ENCODE results near the gene OCLN. TPM values are rescaled to one million over a fixed set of nuclear protein-coding genes. Genes with fewer than 3 reads are reported as not detected.
"Not testable (repeated sequence)": the region's sequence is repeated elsewhere in the genome, so short reads cannot be mapped to it uniquely, and the experiment has no call there.

OCLN gene
- total RNA-seq (under 1 TPM; 0.17 to 0.58 (median 0.33) TPM), polyA plus RNA-seq (under 1 TPM; 0.06 to 0.44 (median 0.14) TPM)
- long read RNA-seq, donor 1 = 0 reads
- long read RNA-seq, donor 2 = 0 reads

- Histone ChIP-seq H3K27ac (no peak within 1 kb of the TSS), H3K27me3 (ENCODE audit: insufficient read depth in 3 of 3, low read length in 2 of 3) (peaks cover 0 to 67% (median 14%) of the 10 kb centered on the region in 3 donors), H3K36me3 (ENCODE audit: insufficient read depth in 1 of 2, low read depth in 1 of 2) (no peaks in the 10 kb centered on the region), H3K9me3 (no peaks in the 10 kb centered on the region), H3K4me1 (no peaks in the 10 kb centered on the region), H3K4me3 (peak within 1 kb of the TSS; percentile 70)
- intact Hi-C loops (cut with DNase I) = no loop called here
- TF ChIP-seq CTCF (IDR thresholded peaks at IDR 0.05) = no peak
- WGBS, 3 donors = 0 to 1% (median 1%) methylated on average over 44 to 56 of the region's 56 CpGs
- ATAC-seq = peak in 3 of 4 donors; percentile 19 to 49 (median 29)
- no peak for DNase-seq
Observed at GRCh38 chr5:69492391-69492922, at the start of gene OCLN. TSS of gene OCLN (plus strand) at chr5:69492790. CDS start at chr5:69504245, 11,455 bp downstream.

GRCh38 chr5:69444127-69444754, 48.3 kb upstream of the OCLN start:
- ATAC-seq = no peak
- intact Hi-C loops (cut with DNase I) = no loop called here
- no peak for DNase-seq
- Histone ChIP-seq H3K27me3 (ENCODE audit: insufficient read depth in 3 of 3, low read length in 2 of 3) (no peaks in the 10 kb centered on the region), H3K36me3 (ENCODE audit: insufficient read depth in 1 of 2, low read depth in 1 of 2) (no peaks in the 10 kb centered on the region), H3K27ac (no peak overlapping the region), H3K4me1 (no peaks in the 10 kb centered on the region), H3K9me3 (no peaks in the 10 kb centered on the region), H3K4me3 (no peak overlapping the region)
- WGBS, 3 donors = 84 to 85% (median 85%) methylated on average over 7 of the region's 7 CpGs
- no peak for TF ChIP-seq CTCF (IDR thresholded peaks at IDR 0.05)

- H3K36me3 ChIP-seq (ENCODE audit: insufficient read depth in 1 of 2, low read depth in 1 of 2) = no peaks in the 10 kb centered on the region
- no peaks in the 10 kb centered on the region for H3K4me1 ChIP-seq
- ATAC-seq (no peak), DNase-seq (no peak)
- no peak overlapping the region for H3K4me3 ChIP-seq
- no peaks in the 10 kb centered on the region for H3K27me3 ChIP-seq (ENCODE audit: insufficient read depth in 3 of 3, low read length in 2 of 3)
- H3K9me3 ChIP-seq = no peaks in the 10 kb centered on the region
- no peak for TF ChIP-seq CTCF (IDR thresholded peaks at IDR 0.05)
- 85 to 88% (median 85%) methylated on average over 8 of the region's 8 CpGs for WGBS, 3 donors
- intact Hi-C loops (cut with DNase I) = no loop called here
- no peak overlapping the region for H3K27ac ChIP-seq
Observed at GRCh38 chr5:69449511-69449910, 43.1 kb upstream of the OCLN start.

GRCh38 chr5:69450116-69450515, 42.5 kb upstream of the OCLN start:
- no peaks in the 10 kb centered on the region for H3K36me3 ChIP-seq (ENCODE audit: insufficient read depth in 1 of 2, low read depth in 1 of 2)
- DNase-seq (no peak), ATAC-seq (no peak)
- intact Hi-C loops (cut with DNase I) = no loop called here
- 86 to 95% (median 93%) methylated on average over 1 of the region's 1 CpG for WGBS, 3 donors
- no peaks in the 10 kb centered on the region for H3K4me1 ChIP-seq
- H3K27me3 ChIP-seq (ENCODE audit: insufficient read depth in 3 of 3, low read length in 2 of 3) = no peaks in the 10 kb centered on the region
- no peak overlapping the region for H3K4me3 ChIP-seq
- H3K27ac ChIP-seq = no peak overlapping the region
- TF ChIP-seq CTCF (IDR thresholded peaks at IDR 0.05) = no peak
- H3K9me3 ChIP-seq = no peaks in the 10 kb centered on the region

GRCh38 chr5:69450527-69450926, 42.1 kb upstream of the OCLN start:
- WGBS, 3 donors = 91 to 93% (median 92%) methylated on average over 8 of the region's 8 CpGs
- H3K9me3 ChIP-seq; H3K4me1 ChIP-seq; DNase-seq; H3K27ac ChIP-seq; ATAC-seq; H3K36me3 ChIP-seq (ENCODE audit: insufficient read depth in 1 of 2, low read depth in 1 of 2); intact Hi-C loops (cut with DNase I); H3K4me3 ChIP-seq; H3K27me3 ChIP-seq (ENCODE audit: insufficient read depth in 3 of 3, low read length in 2 of 3): not testable (repeated sequence)
